Gastroesophageal sphincter (tissue), 4 donors: ENCODE results near the gene TTC9B. TPM values are rescaled to one million over a fixed set of nuclear protein-coding genes. Genes with fewer than 3 reads are reported as not detected.

Experiments
- ATAC-seq: fragments of 150-250 bp; one replicate; pipeline ENCODE4 v1.9.1; 2016; ENCODE audit warnings: mild to moderate bottlenecking, moderate library complexity
- H3K27ac ChIP-seq, 4 donors: fragments of 200-600 bp; sonication (generic) in 3 of 4; 1 replicate in 3 of 4; 2 replicates in 1 of 4; pipeline ENCODE4 v1.5.1; 2016 to 2019
- H3K27me3 ChIP-seq: fragments of 200-600 bp; sonication (generic); one replicate; pipeline ENCODE4 v1.5.1; 2019
- H3K36me3 ChIP-seq, 2 donors: fragments of 200-600 bp; sonication (generic); one replicate each; pipeline ENCODE4 v1.5.1; 2019; ENCODE audit warnings: control low read depth in 1 of 2
- H3K4me1 ChIP-seq, 3 donors: fragments of 200-600 bp; sonication (generic); 1 replicate in 2 of 3; 2 replicates in 1 of 3; pipeline ENCODE4 v1.5.1; 2016 to 2019; ENCODE audit warnings: control low read depth in 2 of 3
- H3K4me3 ChIP-seq, 2 donors: fragments of 200-600 bp; sonication (generic); one replicate each; pipeline ENCODE4 v1.5.1; 2019; ENCODE audit warnings: mild to moderate bottlenecking in 1 of 2, moderate library complexity in 1 of 2
- H3K9me3 ChIP-seq, 3 donors: fragments of 200-600 bp; sonication (generic); one replicate each; pipeline ENCODE4 v1.5.1; 2017 to 2019; ENCODE audit warnings: control low read depth in 2 of 3
- EP300 ChIP-seq: sonication (generic); formaldehyde crosslinking; IDR thresholded peaks from one replicate; pipeline ENCODE4 v1.6.1; 2017; ENCODE audit warnings: antibody characterized with exemption, mild to moderate bottlenecking
- POLR2A ChIP-seq, 2 donors: fragments of 450-650 bp; IDR thresholded peaks; one replicate each; pipeline ENCODE4 v1.6.1; 2017; ENCODE audit warnings: antibody characterized with exemption in 2 of 2, mild to moderate bottlenecking in 2 of 2, moderate library complexity in 1 of 2
- POLR2AphosphoS5 ChIP-seq: sonication (generic); formaldehyde crosslinking; IDR thresholded peaks from one replicate; pipeline ENCODE4 v1.6.1; 2017; ENCODE audit warnings: antibody characterized with exemption
- WGBS, 2 donors: methylation state at CpG; one replicate each; pipeline ENCODE4 v1.1.5; 2018; ENCODE audit warnings: low coverage in 1 of 2; 5-methylcytosine and 5-hydroxymethylcytosine counted together
- total RNA-seq, 4 donors: library from RNA; depleted of rRNA; stranded (reverse); fragments of >200 nt; gene quantifications; one replicate each; pipeline ENCODE4 v1.1.0, GENCODE V29; 2016
- TF ChIP-seq, protein P1 (sequence below), 4 experiments: fragments of 200-600 bp in 2 of 4; fragments of 450-650 bp in 2 of 4; sonication (generic) in 1 of 4; IDR thresholded peaks; one replicate each; pipeline ENCODE4 v1.5.1; 2017 to 2019; ENCODE audit warnings: antibody characterized with exemption in 4 of 4, mild to moderate bottlenecking in 2 of 4, moderate library complexity in 2 of 4

TTC9B gene
- total RNA-seq, 4 donors from 2014 or later, result not detected

DNA sequence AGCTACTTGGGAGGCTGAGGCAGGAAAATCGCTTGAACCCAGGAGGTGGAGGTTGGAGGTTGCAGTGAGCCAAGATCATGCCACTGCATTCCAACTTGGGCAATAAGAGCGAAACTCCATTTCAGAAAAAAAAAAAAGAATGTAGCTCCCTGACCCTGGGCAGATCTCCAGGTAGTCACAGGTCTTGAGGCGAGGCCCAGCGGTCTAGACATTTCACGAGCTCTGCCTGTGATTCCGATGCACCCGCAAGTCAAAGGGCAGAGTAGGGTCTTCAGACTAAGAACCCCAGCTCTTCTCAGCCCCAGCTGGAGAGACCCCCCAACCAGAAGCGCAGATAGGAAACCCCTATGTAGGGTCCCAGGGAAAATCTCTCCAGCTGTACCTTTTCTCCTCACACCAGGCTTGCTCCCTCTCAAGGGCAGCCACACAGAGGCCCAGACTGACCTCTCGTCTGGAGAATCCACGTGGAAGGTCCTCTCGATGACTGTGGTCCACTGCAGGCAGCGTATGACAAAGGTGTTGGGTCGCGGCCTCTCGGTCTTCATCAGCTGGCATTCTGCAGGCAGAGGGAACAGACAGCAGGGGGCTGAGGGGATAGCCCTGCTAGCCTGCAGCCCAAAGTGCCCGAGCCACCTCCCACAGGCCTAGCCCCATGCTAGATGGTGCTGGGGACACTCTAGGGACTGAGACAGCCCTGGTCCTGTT lies 36.7 kb upstream of the TTC9B start:
- no peaks in the 10 kb centered on the region for H3K9me3 ChIP-seq
- 89 to 100% methylated on average over 1 to 7 of the region's 16 CpGs for WGBS, 2 donors
- no peak for TF ChIP-seq EP300
- TF ChIP-seq POLR2A (IDR thresholded peaks at IDR 0.05), result no peak
- TF ChIP-seq, protein P1, sequence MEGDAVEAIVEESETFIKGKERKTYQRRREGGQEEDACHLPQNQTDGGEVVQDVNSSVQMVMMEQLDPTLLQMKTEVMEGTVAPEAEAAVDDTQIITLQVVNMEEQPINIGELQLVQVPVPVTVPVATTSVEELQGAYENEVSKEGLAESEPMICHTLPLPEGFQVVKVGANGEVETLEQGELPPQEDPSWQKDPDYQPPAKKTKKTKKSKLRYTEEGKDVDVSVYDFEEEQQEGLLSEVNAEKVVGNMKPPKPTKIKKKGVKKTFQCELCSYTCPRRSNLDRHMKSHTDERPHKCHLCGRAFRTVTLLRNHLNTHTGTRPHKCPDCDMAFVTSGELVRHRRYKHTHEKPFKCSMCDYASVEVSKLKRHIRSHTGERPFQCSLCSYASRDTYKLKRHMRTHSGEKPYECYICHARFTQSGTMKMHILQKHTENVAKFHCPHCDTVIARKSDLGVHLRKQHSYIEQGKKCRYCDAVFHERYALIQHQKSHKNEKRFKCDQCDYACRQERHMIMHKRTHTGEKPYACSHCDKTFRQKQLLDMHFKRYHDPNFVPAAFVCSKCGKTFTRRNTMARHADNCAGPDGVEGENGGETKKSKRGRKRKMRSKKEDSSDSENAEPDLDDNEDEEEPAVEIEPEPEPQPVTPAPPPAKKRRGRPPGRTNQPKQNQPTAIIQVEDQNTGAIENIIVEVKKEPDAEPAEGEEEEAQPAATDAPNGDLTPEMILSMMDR (IDR thresholded peaks at IDR 0.05), result no peak
- TF ChIP-seq POLR2AphosphoS5, result no peak
- H3K36me3 ChIP-seq, result peaks cover 0 to 72% of the 10 kb centered on the region in 2 donors
- peaks cover 0 to 33% (median 4%) of the 10 kb centered on the region in 3 donors for H3K4me1 ChIP-seq
- H3K4me3 ChIP-seq, result no peak overlapping the region
- H3K27me3 ChIP-seq, result no peaks in the 10 kb centered on the region
- ATAC-seq, result no peak
- no peak overlapping the region for H3K27ac ChIP-seq

DNA sequence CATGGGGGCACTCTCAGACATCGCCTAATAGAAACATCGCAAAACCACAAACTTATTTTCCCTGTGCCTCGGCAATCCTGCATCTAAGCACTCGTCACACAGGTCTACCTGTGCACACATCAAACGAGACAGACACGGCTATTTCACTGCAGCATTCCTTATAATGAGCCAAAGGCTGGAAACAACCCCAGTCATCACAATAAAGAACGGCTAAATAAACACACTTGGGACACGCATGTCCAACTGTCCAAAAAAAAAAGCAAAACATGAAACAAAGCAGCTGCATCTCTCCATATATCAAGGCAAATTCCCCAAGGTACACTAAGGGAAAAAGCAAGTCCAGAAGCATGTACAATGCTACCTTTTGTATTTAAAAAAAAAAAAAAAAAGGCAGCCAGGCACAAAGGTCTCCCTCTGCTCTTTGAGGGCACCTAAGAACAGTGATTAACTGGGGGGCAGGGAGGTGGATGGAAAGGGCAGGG lies 35.5 kb upstream of the TTC9B start:
- ATAC-seq, result no peak
- H3K4me3 ChIP-seq, result no peak overlapping the region
- H3K36me3 ChIP-seq, result peaks cover 0 to 82% of the 10 kb centered on the region in 2 donors
- 68% methylated on average over 8 of the region's 8 CpGs; no CpG with 5 or more reads in 1 of the 2 donors for WGBS, 2 donors
- no peaks in the 10 kb centered on the region for H3K9me3 ChIP-seq
- H3K27me3 ChIP-seq, result no peaks in the 10 kb centered on the region
- H3K4me1 ChIP-seq, result peaks cover 0 to 33% (median 4%) of the 10 kb centered on the region in 3 donors
- TF ChIP-seq POLR2AphosphoS5, result no peak
- H3K27ac ChIP-seq, result no peak overlapping the region

DNA sequence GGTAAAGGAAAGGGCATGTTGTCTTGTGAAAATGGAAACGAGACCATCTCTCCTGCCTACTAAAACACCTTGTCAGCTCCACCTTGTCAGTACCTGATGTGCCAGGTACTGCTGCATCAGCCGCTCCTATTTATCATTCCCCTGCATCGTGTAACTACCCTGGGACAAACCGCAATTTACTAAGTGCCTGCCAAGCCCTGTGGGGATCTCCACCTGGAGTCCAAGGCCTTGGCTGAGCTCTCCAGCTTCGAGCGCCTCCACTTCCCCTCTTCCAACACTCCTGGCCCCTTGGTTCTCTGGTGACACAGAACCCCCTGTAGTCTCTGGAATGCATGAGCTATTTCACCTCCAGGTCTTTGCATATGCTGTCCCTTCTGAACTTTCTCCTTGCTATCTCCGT lies 34.2 kb upstream of the TTC9B start:
- Histone ChIP-seq H3K4me1 (peaks cover 0 to 41% (median 4%) of the 10 kb centered on the region in 3 donors), H3K9me3 (no peaks in the 10 kb centered on the region), H3K4me3 (no peak overlapping the region), H3K27ac (no peak overlapping the region), H3K36me3 (peaks cover 0 to 91% of the 10 kb centered on the region in 2 donors), H3K27me3 (no peaks in the 10 kb centered on the region)
- TF ChIP-seq POLR2AphosphoS5 (no peak), EP300 (no peak), POLR2A (IDR thresholded peaks at IDR 0.05) (no peak)
- TF ChIP-seq, protein P1 (IDR thresholded peaks at IDR 0.05), result no peak
- WGBS, 2 donors, result 38 to 68% methylated on average over 3 to 6 of the region's 7 CpGs
- no peak for ATAC-seq

- Histone ChIP-seq H3K36me3 (peaks cover 0 to 88% of the 10 kb centered on the region in 2 donors), H3K9me3 (no peaks in the 10 kb centered on the region), H3K4me3 (no peak overlapping the region), H3K27ac (no peak overlapping the region), H3K4me1 (peaks cover 0 to 38% (median 4%) of the 10 kb centered on the region in 3 donors), H3K27me3 (no peaks in the 10 kb centered on the region)
- ATAC-seq, result no peak
- 38% methylated on average over 1 of the region's 4 CpGs; no CpG with 5 or more reads in 1 of the 2 donors for WGBS, 2 donors
- TF ChIP-seq, protein P1 (IDR thresholded peaks at IDR 0.05), result no peak
- no peak for TF ChIP-seq POLR2AphosphoS5
- no peak for TF ChIP-seq POLR2A (IDR thresholded peaks at IDR 0.05)
- no peak for TF ChIP-seq EP300
These were observed 33.8 kb upstream of the TTC9B start for GRCh38 chr19:40251991-40252390.

- no peak for ATAC-seq
- Histone ChIP-seq H3K36me3 (peaks cover 0 to 86% of the 10 kb centered on the region in 2 donors), H3K4me3 (no peak overlapping the region), H3K4me1 (peaks cover 0 to 38% (median 4%) of the 10 kb centered on the region in 3 donors), H3K27me3 (no peaks in the 10 kb centered on the region), H3K27ac (no peak overlapping the region), H3K9me3 (no peaks in the 10 kb centered on the region)
- TF ChIP-seq POLR2A (IDR thresholded peaks at IDR 0.05) (no peak), POLR2AphosphoS5 (no peak), EP300 (no peak)
- TF ChIP-seq, protein P1 (IDR thresholded peaks at IDR 0.05), result no peak
These were observed 33.1 kb upstream of the TTC9B start for GRCh38 chr19:40251244-40251643.
